HEK293 (cell line): ENCODE measurements around the gene MTRFR.

Experiments used
- PRDM4 ChIP-seq: fragments of 450-650 bp; formaldehyde crosslinking; IDR thresholded peaks from 2 replicates; pipeline ENCODE4 v1.5.1; 2017; ENCODE audit warnings: missing biosample characterization, missing genetic modification characterization
- YY1 ChIP-seq: fragments of 450-650 bp; formaldehyde crosslinking; IDR thresholded peaks from 2 replicates; pipeline ENCODE4 v1.5.1; 2018; ENCODE audit warnings: missing biosample characterization, missing genetic modification characterization
- ZNF558 ChIP-seq: fragments of 450-650 bp; formaldehyde crosslinking; IDR thresholded peaks from 2 replicates; pipeline ENCODE4 v1.5.1; 2016; ENCODE audit warnings: missing biosample characterization, missing genetic modification characterization

- TF ChIP-seq PRDM4 (tag by site-specific recombination) (no peak), ZNF558 (tag by site-specific recombination) (no peak), YY1 (no peak)
These were observed 9.1 kb downstream of the MTRFR start for GRCh38 chr12:123242116-123242904.
